ENCODE measurements around the gene S100A2.

Gene S100A2

GRCh38 chr1:153565529-153566374 is at the start of gene S100A2:
TSS of gene S100A2 (minus strand) at chr1:153565844. CDS start at chr1:153563877, 1,967 bp downstream.
- DNase-seq (ENCODE audit: low read depth), result peak; percentile 57

DNA sequence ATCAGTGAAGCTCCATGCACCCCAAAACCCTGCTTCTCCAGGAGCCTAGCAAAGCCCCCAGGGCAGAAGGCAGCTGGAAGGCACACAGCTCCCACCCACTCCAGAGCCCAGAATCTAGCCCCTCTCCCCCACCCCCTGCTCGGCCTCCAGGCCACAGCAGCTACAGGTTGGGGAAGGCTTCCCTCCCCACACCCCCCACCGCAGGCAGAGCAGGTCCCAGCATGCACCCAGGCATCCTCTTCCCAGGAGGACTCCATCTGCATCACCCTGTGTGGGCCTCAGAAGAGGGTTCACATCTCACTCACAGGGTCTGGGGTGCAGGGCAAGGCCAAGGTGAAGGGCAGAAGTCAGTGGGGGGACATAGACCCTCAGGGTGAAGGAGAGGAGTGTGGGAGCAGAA is 49.8 kb upstream of the S100A2 start:
- no peak for DNase-seq (ENCODE audit: low read depth)

- no peak for DNase-seq (ENCODE audit: low read depth)
Measured at GRCh38 chr1:153614906-153615305, 49.3 kb upstream of the S100A2 start.

DNA sequence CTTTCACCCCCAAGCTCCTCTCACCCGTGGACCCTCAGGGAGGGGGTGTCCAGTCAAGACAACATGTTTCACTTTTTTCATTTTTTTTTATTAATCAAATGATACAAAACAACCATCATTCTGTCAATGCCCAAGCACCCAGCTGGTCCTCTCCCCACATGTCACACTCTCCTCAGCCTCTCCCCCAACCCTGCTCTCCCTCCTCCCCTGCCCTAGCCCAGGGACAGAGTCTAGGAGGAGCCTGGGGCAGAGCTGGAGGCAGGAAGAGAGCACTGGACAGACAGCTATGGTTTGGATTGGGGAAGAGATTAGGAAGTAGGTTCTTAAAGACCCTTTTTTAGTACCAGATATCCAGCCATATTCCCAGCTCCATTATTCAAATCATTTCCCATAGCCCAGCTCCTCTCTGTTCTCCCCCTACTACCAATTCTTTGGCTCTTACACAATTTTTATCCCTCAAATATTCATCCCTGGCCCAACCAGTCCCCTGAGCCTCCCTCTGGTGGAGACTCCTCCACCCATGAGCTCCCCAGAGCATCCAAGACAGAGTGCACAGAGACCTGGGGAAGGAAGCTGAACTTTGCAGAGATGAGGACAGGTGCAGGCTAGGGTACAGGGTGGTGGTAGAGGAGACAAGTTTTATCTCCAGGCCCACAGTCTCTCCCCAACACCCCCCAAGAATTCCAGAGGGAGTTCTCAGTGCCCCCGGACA is 48.7 kb upstream of the S100A2 start:
- no peak for DNase-seq (ENCODE audit: low read depth)

DNA sequence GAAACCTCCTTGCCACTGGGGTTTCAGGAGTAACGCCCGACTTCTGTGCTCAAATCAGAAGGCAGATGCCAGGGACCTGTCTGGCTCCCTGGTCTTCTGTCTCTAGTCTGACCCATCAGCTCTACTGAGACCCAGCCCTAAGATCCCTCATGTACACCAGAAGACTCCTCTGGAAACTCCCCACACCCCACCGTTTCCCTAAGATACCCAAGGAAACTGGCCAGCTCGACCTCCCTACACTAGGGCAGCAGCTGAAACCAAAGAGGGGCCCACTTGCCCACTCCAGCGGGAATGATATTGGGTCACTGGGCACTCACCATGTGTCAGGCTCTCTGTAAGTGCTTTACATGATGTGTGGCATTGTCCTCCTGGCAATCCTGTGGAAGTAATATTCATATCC is 47.8 kb upstream of the S100A2 start:
- no peak for DNase-seq (ENCODE audit: low read depth)

DNA sequence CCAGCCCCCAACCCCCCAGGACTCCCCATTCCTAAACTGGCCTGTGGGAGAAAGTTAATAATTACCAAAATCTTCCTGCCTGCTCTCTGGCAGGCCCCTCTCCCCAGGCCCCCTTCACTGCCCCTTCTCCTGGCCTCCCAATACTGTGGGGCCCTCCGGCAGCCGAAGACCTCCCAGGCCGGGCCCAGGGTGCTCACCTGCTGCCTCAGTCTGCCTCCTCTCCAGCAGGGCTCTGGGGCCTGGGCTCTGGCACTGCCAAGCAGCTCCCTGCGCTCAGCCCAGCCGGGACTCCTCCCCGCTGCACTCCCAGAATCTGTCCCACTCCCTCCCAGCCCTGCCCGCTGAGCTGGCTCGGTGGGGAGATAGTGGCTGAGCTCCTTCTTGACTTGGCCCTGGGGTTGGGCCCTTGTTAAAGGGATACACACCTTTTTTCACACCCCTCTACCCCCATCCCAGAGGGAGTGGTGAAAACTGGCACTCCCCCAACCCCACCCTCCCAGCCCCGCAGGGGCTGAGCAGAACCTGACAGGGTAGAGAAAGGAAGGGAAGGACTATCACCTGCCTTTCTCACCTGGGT is 47.2 kb upstream of the S100A2 start, which contains the start of gene S100A16:
TSS of gene S100A16 (minus strand) at position 383 of the 577 bp plus-strand sequence. CDS start 4,986 bp downstream, outside the sequence.
- no peak for DNase-seq (ENCODE audit: low read depth)

DNA sequence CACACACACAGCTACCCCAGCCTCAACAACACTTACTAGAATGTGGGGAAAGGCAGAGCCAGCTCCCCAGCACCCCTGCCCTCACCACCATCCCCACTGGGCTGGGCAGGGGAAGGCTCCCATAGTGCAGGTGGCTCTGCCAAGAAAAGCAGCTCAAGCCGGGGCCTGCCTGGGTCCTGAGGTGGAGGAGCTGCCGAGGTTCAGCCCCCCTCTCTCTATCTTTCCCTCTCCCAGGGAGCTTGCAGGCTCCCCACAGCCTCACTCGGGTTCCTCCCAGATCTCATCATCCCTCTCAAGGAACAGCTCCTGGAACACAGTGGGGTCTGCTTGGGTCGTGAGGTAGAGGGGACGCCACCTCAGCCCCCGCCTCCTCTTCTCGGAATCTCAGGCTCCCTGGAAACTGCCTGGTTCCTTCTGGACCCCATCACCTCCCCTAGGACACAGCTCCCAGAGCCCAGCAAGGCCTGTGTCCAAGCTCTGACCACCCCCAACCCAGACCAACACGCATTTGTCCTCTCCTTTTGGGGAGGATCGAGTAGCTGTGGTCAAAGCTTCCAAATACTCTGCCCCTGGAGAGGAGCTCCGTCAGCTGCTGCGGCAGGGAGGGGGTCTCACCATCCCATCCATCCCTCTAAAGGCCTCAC is 46.6 kb upstream of the S100A2 start:
- DNase-seq (ENCODE audit: low read depth), result no peak

DNA sequence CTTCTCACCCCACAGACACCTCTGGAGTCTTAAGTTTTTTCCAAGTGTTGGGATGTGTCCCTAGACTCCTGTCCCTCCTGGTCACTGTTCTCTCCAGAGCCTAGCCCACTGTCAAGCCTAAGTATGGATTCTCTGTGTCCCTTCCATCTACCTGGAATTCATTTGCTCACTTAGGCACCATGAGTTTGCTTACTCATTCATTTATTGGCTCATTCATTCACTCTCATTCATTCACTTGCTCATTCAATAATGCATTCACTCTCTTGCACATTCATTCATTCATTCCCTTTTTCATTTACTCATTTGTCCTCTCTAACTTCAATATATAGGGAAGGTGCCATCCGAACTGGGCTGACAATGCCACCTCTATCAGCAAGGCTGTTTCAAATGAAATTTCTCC is 45.7 kb upstream of the S100A2 start:
- DNase-seq (ENCODE audit: low read depth), result no peak

DNA sequence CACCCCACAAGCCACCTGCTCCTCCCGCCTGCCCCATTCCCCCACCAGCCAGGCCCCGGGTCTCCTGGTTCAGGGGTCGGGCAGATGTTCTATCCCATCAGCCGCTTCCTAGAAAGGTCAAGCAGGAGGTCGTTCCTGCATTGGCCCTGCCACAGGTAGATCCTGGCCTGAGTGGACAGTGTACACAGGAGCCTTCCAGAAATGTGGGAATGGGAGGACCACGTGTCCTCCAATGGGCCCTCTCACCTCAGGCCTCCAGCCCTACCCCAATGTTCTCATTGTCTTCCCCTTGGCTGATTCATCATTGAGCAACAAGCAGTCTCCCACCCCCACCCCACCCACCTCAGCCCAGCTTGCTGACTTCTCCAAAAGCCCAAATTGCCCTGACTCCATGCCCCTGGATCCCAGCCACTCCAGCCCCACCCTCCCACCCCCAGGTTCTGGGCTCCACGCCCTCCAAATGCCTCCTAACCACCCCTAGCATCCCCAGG is 45.2 kb upstream of the S100A2 start:
- DNase-seq (ENCODE audit: low read depth), result no peak

DNA sequence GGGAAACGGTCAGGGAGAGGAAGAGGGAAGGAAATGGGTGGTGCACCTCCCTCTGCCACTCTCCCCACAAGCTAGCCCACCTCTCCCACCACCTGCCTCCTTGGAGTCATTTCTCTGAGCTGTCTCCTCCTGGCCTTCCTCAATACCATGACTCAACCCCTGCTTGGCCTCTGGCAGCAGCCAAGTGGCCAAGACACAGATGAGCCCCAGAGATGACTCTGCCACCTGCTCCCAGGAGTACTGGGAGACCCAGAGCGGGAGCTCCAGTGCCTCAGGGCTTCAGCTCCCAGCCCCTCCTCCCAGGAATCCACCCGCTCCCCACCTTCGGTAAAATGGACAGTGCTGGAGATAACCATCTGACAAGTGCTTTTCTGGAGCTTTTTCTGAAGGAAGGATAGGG is 44.7 kb upstream of the S100A2 start:
- no peak for DNase-seq (ENCODE audit: low read depth)

DNA sequence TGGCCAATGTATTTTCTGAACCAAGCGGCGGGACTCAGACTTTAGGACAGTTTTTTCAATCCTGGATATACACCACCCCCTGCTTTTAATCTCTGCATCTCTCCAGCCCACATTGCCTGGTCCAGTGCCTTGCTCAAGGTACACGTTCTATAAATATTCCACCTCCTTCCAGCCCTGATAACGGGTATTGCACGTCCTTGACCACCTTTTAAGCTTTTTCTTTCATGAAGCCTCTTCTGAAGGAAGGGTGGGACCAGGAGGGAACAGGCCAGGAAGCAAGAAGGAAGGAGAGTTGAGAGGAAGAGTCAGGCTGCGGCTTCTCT is 43.9 kb upstream of the S100A2 start:
- DNase-seq (ENCODE audit: low read depth), result no peak

DNA sequence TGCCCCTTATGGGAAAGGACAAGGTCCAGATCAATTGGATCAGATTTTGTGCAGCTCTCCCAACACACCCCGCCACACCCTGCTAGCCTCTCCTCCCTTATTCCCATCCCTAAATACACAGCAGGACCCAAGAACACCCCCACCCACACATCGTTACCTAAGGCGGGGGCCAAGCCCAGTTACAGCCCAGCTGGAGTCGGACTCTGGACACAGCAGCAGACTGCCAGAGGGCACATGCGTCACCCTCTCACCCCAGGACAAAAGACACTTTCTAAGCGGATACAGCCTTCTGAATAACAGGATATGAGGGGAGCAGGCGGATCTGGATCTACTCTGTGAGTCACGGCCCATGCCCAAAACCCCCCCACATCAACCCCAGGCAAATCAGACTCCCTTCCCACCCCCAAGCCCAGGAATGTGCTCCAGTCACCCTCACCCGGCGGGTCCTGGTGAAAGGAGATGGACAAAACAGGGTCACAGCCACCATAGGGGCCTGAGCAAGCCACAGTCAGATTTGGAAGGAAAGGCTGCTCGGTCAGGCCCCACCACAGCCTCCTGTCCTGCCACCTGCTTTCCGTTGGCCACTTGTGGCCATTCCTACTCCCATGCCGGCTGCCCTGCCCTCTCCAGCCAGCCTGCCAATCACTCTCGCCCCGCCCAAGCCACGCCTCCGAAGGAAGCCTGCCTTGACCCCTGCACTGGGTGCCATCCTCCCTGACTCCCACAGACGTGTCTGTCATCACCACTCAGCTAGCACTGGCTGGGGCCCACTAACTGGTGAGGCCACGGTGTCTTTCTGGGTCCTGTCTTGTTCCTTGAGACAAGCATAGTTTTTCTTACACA is 43.3 kb upstream of the S100A2 start:
- DNase-seq (ENCODE audit: low read depth), result no peak

DNA sequence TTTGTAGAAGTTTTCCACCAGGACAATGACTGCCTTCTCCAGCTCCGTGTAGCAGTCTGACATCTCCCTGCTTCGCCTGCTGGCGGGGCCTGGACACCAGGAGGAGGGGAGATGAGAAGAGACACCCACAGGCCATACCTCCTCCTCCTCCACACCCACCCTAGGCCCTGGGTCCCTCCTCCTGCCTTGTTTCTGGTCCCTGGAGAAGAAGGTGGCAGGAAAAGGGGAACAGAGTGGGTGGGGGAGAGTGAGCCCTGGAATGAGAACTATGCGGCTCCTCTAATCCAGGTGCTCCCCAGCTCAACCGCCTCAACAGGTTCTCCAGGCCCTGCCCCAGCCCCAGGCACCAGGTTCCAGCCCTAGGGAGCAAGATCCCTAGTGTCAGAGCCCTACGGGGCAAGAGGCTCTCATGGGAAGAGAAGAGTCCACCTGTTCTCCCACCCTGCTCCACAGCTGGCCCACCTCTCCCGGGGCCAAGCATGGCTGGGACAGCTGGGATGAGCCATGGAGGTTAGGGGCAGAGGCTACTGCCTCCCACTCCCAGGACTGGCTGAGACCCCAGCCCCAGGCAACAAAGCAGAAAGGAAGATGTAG is 42.5 kb upstream of the S100A2 start:
- DNase-seq (ENCODE audit: low read depth), result no peak

DNA sequence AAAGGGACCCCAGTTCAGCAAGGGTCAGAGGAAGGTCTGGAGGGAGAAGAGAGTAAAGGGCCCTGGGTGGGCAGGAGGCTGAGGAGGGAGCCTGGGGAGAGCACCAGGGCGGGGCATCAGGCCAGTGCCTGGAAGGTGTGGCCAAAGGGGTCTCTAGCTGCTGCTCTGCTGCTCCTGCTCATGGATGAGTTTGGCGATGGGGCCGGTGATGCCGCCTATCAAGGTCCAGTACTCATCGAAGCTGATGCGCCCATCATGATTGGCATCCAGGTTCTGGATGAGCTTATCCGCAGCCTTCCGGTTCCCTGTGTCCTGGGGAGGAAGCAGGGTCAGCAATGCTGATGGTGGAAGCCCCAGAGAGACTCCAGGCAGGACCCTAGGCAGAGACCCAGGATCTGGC is 41.7 kb upstream of the S100A2 start:
- no peak for DNase-seq (ENCODE audit: low read depth)

DNA sequence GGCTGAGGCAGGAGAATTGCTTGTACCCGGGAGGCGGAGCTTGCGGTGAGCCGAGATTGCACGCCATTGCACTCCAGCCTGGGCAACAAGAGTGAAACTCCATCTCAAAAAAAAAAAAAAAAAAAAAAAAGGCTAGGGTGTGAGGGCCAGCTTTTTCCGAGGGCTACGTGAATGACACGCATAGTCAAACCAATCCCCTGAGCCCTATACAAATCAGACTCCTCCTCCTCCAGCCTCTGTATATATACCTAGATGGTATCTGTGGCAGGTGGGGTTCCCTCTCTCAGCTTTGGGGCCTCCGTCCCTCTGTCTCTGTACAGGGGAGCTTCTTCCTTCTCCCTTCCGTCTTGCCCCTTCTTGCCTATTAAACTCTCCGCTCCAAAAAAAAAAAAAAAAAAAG is 40.5 kb upstream of the S100A2 start:
- DNase-seq (ENCODE audit: low read depth), result no peak

GRCh38 chr1:153602749-153603148 is 37.1 kb upstream of the S100A2 start:
- DNase-seq (ENCODE audit: low read depth), result no peak

GRCh38 chr1:153599847-153600246 is 34.2 kb upstream of the S100A2 start:
- DNase-seq (ENCODE audit: low read depth), result no peak

DNA sequence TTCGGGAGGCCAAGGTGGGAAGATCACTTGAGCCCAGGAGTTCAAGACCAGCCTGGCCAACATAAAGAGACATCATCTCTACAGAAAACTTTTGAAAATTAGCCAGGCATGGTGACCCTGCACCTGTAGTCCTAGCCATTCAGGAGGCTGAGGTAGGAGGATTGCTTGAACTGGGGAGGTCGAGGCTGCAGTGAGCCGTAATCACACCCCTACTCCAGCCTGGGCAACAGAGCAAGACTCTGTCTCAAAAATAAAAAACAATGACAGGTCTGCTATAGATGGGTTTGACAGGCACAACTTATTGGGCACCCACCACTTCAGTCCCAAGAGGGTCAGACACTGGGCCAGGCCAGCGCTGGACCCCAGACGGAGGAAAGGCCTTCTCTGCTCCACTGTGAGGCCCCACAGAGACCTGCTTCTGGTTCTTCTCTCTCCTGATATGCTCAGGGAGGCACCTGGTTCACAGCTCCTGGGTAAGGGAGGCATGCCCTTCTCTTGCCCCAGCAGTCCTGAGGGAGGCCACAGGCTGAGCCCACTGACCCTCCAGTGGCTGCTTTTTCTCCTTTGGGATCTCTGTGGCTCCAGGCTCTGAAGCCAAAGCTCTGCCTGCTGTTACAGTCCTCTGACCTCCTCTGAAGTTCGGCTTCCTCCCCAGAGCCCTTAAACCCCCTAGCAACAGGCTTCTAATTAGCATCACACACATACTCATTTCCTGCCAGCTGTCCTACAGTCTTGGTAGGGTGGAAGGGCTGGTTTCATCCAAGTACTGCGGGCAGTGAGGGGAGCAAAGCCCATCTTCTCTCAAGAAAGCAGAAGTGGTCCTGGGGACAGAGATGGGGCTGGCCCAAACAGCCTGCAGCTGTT is 32.9 kb upstream of the S100A2 start:
- DNase-seq (ENCODE audit: low read depth), result no peak

DNA sequence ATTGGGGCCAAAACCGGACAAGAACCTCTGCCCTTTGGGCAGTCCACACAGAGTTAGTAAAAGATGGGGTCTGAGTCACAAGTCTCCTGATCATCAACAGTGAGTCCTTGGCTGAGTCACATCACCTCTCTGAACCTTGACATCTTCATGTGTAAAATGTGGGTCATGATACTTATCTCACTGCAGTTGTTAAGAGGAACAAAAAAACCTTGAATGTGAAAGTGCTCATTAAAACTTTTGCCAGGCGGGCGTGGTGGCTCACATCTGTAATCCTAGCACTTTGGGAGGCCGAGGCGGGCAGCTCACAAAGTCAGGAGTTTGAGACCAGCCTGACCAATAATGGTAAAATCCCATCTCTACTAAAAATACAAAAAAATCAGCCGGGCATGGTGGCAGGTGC is 31.6 kb upstream of the S100A2 start:
- peak; percentile 21 for DNase-seq (ENCODE audit: low read depth)

GRCh38 chr1:153592748-153593147 is 27.1 kb upstream of the S100A2 start:
- no peak for DNase-seq (ENCODE audit: low read depth)

All from activated T-cell treated with anti-CD3 and anti-CD28 coated beads for 48 hours (primary cell).